GM19238 (cell line): Measurements from ENCODE around the gene KANK4.

Experiments used
- DNase-seq: peaks from one replicate; pipeline ENCODE4 v3.0.0; 2011; ENCODE audit warnings: low spot score; ENCODE audit not compliant: insufficient read length

The KANK4 gene

DNA sequence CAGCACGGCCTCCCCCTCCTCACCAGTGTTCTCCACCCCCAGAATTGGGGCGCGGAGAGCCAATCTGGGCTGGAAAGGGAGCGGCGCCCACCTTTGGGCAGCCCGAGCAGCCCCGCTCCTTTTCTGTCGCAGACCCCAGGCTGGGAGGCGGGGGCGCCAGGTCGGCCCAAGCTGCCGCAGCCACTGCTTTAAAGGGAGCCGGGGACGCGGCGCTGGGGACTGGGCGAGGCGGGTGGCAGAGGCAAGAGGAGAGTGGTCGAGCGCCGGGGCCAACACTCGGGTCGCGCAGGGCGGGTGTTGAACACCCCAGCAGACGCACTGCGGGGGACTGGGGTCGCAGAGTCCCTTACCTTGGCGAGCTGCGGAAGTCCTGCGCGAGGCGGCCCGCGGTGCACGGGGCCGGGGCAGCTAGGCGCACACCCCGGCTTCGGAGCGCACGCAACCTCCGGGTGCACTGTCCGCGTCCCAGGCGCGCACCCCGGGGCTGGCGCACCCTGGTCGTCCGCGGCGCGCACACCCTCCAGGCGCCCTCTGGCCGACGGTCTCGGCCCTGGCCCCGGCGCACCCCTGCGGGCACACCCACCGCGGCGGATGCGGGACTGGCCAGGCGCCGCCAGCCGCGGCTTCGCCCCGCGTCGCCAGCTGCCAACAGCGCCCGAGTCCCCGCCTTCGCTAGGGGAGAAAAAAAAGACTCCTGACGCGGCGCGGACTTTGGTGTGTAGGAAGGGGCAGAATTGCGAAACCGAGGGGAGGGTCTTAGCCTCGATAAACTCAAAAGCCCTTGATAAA lies at the start of gene KANK4:
KANK4 (minus strand) TSS at position 679 of the 789 bp plus-strand sequence. CDS start 37,870 bp downstream, outside the sequence.
- DNase-seq = no peak

DNA sequence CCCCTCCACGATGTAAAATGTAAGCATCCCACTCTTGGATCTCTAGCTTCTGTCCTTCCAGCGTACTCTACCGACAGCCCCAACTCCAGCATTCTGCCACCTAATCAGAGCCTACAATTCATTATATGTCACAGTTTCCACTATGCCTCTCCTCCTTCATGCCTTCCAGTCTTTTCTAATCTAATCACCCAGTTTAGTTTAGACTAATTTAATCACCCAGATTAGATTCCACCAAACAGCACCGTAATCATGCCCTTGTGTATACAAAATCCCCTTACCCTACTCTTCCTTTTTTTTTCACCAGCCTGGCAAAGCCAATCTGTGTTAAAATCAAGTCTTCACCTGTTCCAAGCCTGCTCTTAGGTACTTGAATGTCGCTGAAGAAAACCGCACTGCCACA lies 49.8 kb upstream of the KANK4 start:
- no peak for DNase-seq

DNA sequence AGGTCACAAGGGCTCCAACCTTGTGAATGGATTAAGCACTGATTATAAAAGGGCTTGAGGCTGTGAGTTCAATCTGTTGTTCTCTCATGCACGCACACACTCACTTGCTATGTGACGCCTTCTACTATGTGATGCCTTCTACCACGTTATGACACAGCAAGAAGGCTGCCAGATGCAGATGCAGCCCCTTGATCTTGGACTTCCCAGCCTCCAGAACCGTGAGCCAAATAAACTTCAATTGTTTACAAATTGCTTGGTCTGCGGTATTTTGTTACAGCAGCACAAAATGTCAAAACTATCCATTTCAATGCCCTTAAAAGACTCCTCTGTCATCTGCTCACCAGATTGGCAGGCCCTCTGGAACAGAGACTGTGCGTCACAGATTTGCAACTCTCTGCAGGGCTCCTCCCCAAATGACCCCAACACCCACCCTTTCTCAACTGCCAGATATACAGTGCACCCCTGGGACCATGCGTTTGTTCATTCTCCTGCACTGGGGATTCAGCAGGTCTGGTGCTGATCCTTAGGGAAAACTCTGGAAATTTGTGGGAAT lies 47.8 kb upstream of the KANK4 start:
- no peak for DNase-seq

DNA sequence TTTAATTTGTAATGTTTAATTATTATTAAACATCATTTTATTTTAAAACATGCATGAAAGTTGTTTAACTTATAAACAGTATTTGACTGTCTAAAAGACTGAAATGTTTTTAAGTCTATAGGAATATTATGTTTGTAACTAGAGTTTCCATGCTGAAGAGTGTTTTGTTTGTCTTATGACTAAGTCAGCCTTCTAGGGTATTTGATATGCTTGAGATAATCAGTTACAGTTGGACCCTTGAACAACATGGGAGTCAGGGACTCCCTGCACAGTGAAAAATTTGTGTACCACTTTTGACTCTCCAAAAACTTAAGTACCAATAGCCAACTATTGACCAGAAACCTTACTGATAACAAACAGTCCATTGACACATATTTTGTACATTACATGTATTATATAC lies 45.5 kb upstream of the KANK4 start:
- no peak for DNase-seq

DNA sequence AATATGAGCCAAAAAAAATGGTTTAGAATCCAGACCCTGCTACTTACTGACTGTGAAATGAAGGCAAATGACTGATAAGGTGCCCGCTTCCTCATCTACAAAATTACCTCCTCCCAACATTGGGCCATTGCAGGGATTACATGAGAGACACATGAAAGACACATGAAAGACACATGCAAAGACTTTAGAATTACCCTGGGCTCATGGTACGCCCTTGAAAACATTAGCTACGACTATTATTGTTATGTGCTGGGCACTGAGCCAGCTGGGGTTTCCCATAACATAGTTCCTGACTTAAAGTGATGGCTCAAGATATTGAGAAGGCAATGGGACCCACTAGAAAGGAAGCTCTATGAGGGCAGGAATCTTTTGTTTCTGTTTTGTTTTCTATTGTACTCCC lies 43.7 kb upstream of the KANK4 start:
- no peak for DNase-seq

DNA sequence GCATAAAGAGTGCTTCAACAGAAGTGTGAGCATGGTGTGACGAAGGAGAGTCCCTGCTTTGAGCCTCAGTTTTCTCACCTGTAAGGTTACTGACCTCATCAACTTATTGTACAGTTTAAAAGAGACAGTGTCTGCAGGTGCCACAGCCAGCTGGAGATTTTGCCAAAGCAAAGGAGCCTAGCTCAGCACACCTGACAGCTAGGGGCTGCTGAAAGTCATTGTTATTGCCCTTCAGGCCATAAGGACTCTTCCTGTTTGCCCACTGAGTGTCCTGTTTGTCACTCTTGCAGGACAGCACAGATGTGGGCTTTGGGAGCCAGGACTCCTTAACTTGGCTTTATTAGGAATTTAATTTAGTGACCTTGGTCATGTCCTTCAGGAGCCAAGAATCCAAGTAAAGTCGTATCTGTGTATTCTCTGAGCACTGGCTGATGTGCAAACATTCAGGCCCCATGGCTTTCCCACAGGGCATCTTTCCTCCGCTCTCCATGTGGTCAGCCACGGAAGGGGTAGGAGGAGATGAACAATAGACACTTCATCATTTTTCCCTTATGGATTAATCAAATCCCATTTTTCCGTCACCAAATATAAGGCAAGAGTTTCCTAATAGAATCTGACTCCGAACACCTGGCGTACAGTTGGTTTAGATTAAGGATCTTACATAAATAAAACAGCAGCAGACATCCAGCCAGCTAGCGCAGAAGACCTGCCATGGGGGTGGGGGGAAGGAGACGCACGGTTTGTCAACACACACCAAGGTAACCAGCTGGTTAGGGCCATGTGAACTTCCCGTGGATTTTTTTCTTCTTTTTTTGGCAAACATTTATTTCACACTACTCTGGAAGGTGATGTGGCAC lies 43.1 kb upstream of the KANK4 start:
- DNase-seq = no peak

DNA sequence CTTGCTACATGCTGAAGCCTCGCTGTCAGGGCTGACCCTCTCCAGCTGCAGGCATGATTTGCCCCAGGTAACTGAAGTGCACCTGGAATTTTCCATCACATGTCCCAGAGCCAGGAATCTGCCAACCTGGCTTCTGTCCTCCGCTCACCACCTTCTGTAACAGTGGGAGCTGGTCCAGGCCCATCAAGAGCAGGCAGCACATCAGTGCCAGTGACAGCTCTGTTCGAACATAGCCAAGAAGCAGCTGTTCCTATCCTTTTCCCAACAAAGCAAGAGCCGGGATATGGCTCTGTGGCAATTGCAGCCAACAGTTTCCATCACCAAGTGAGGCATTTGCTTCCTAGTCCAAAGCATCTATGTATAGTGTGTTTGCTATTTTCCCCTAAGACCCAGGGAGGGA lies 42.2 kb upstream of the KANK4 start:
- DNase-seq = no peak

DNA sequence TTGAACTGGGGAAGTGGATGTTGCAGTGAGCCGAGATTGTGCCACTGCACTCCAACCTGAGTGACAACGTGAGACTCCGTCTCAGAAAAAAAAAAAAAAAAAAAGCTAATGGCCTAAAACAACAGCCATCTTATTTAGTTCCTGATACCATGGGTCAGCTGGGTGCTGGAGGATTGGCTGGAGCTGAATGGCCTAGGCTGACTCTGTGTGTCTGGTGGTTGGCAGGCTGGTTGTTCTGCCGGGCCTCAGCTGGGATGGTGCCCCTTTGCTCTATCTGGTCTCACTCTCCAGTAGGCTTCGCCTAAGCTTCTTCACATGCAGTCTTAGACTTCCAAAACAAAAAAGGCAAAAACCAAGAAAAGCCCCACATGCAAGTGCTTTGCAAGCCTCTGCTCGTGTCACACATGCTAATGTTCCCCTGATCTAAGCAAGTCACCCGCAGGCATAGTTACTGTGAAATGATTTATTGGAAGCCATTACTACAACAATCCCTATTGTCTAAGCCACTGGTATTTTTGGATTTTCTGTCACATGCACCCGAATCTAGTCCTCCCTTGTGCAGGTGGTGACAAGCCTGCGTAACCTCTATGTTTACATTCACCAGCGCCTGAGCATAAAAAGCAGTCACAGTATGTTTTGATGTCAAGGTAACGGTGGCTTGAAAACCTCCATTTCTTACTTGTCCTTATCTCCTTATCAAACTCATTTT lies 39.6 kb upstream of the KANK4 start:
- DNase-seq = no peak

DNA sequence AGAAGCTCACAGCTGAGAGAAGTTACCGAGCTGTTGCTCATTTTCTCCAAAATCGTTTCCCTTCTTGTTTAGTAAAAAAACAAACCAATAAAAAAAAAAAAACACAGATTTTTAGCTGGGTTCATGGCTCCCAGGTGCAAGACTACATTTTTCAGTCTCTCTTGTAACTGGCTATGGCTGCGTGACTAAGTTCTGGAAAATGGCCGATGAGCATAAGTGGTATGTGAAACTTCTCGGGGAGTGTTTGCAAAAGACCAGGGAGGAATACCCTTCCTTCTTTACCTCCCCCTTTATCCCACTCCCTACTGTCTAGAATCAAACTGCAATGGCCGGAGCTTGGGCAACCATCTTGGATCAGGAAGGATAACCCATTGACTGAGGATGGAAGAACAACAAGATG lies 38.7 kb upstream of the KANK4 start:
- no peak for DNase-seq

DNA sequence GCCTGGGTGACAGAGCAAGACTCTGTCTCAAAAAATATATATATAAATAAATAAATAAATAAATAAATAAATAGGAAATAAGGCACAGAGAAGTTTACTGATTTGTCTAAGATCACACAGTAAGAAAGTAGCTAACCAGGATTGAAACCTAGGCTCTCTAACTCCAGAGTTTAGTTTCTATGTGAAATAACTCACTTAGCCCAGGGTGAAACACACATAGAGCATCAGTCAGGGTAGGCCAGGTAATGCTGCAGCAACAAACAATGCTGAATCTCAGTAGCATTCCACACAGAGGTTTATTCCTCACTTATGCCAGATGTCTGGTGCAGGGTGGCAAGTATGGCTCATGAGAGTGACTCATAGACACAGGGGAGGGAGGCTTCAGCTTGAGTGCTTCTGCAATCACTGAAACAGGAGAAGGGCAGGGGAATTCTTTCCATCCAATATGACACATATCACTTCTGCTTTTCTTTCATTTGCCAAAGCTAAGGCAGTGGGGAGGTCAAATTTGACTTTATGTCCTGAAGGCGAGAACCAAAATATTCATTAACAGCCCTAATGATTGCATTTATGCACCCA lies 37.1 kb upstream of the KANK4 start:
- DNase-seq = no peak

DNA sequence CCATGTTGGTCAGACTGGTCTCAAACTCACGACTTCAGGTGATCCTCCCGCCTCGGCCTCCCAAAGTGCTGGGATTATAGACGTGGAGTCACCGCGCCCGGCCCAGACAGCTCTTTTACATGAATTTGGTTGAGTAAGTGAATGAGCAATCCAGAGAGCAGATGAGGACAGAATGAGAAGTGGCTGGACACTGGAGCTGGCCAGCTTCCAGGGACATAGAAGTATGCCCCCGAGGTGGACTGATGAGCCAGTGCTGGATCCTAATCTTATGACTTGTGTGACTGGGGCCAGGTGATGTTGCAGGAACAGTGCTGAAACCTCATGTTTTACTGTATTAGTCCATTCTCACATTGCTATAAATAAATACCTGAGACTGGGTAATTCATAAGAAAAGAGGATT lies 35.9 kb upstream of the KANK4 start:
- DNase-seq = no peak

DNA sequence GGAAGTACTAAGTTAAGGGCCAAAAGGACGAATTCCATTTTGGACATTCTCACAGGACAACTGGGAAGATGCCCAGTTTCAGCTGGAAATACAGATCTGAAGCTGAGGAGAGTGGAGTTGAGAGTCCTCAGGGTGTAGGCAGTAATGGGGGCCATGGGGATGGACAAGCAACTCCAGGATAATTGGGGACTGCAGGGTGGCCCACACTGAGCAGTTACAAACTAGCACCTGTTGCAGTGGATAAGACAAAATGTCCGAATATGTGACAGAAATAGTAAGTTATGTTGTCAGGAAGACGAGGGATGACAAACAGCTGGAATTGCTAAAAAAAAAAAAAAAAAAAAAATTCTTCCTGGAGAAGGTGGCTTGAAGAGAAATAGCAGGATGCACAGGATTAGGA lies 34.6 kb upstream of the KANK4 start:
- no peak for DNase-seq

DNA sequence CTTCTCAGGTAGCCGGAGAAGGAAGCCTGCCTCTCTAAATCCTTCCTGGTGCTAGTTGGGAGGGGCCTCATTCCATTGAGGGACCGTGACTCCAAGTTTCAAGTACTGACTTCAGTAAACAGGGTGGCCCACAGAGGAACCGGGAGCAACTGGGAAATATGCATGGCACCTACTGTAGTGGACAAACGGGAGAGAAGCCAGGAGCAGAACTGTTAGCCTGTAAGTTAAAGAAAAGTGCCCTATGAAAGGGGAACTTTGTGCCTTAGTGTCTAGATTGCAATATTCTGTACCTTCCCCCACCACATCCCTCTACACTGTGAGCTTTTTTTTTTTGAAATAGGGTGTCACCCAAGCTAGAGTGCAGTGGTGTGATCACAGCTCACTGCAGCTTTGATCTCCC lies 33.2 kb upstream of the KANK4 start:
- no peak for DNase-seq

DNA sequence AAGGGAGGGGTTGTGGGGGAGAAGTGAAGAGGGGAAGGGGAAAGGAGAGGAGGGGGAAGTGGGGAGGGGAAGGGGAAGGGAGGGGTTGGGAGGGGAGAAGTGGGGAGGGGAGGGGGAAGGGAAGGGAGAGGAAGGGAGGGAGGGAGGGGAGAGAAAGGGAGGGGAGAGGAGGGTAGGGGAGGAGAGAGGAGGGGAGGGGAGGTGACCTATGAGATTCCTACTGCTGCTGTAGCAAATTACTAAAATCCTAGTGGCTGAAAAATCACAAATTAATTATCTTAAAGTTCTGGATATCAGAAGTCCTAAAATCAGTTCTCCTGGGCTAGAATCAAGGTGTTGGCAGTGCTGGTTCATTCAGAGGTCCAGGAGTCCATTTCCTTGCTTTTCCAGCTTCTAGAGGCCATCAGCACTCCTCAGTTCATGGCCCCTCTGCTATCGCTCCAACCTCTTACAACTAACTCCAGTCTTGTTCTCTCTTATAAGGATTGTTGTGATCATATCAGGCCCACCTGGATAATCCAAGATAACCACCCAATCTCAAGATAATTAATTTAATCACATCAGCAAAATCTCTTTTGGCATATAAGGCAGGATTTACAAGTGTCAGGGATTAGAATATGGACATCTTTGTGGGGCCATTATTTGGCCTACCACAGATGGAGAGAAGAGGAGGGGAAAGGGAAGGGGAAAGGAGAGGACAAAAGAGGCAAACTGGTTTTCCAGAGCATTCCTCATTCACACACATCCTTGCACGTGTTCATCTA lies 30.4 kb upstream of the KANK4 start:
- DNase-seq = no peak

DNA sequence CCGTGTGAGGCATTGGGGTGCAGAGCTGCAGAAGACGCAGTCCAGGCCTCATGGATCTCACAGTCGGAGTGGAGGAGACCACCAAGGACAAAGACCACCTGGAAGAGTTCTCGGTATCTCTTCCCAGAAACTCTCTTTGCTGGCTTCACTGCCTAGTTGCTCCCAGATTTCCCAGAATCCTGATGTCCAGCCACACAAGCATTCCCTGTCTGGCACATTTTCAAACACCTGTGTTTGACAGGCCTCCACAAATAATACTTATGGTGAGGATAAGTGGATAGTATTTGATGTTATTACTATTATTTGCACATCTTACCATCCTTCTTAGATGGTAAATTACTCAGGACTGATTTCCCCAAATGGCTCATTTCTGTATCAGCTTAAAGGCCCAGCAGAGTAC lies 27.7 kb upstream of the KANK4 start:
- DNase-seq = no peak

DNA sequence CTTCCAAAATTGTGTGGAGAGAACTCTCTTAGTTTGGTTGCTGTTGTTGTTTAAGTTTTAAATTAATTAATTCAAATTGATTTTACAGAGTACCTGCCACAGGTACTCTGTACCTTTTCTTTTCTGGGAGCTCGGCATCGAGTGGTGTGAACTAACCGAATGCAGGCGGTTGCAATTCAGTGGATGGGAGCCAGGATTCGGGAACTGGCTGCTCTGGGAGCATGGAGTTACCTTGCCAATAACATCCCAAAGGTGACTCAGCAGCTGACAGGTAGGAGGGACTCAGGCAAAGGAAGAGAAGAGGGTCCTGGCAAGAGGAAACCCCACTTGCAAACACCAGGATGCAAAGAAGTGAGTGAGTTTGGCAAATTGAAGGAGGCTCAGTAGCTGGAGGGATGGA lies 24.7 kb upstream of the KANK4 start:
- DNase-seq = no peak

DNA sequence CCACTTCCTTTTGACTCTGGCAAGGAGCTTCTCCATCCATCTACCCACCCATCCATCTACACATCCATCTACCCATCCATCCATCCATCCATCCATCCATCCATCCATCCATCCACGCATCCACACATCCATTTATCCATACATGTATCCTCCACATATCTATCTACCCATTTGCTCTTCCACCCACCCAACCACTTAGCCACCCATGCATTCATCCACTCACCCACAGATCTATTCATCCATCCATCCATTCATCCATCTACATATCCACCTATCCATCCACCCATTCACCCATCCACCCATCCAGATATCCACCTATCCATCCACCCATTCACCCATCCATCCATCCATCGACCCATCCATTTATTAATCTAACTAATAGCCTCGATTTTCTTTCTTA lies 23.0 kb upstream of the KANK4 start:
- DNase-seq = no peak

DNA sequence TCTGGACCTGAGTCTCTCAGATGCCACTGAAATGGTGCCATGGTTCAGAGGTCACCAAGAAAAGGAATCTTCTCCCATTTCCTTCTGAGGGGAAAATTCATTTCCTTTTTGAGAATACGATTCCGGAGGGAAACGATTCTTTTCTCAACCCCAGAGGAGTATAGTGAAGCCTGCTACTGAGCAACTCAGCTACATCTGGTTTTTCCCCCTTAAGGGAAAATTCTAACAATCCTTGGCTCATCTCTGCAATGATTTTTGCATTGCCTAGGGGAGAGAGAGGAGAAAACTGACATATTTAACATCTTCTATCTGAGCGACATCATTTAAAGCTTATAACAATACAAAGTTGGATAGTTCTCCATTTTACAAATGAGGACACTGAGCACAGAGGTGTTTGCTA lies 22.4 kb upstream of the KANK4 start:
- no peak for DNase-seq

DNA sequence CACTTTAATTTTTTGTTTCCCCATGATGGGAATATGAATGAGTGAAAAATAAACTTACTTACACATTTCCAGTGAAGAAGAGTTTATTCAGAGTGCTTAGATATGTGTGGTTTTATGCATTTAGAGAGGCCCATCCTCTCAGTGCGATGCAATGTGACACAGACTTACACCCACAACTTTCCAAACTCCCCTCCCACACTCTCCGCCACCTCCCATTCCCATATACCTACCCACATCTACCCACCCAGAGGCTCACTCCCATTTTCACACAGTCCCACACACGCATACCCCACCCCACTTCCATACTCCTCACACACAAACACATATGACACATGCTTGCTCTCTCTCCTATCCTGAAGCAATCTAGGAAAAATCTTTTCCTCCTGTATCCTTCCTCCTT lies 21.9 kb upstream of the KANK4 start:
- no peak for DNase-seq

DNA sequence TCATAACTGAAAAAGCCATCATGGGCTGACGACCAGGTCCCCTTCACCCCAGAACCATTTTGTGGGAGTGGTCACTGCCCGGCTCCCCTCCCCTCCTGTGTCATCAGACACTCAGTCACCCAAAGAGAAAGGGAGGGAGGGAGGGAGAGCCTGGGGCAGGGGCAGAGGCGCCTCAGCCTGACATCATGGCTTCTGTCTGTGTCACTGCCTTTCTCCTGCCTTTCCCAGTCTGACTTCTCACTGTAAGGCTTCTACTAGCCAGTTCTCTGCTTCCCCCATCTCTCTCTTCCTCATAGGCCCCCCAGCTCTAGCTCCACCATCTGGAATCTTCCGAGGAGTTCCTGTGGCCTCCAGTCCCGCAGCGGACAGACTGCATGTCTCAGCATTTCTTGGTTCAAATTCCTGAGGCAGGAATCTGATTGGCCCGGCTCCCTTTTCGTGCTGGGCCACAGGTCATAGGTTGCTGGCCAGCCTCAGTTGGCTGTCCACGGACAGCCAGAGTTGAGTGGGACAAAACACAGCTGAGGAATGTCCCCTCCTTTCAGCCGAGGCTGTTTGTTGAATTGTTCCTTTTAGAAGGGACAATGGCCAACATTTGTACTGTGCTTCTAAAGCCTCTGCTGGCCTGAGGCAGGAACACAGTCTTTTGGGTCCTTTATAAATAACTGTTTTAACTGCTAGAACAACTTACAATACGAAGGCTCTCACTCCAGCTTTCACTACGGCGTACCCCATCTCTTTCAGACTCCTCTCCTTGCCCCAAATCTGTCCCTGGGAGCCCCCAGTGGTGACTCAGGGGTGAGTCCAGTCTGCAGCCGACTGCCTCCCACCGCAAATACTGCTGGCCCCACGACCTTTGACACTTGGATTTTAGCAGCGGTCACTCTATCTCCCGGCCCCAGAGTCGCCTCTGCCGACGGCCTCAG lies 18.7 kb upstream of the KANK4 start:
- DNase-seq = no peak
